HG03571 (cell line): ENCODE measurements around the gene PCDHB9.
"Not testable (repeated sequence)": the region's sequence is repeated elsewhere in the genome, so short reads cannot be mapped to it uniquely, and the experiment has no call there.

Experiments used
- ATAC-seq: cut with Tn5 transposase; IDR thresholded peaks from one replicate; pipeline ENCODE4 v1.9.1; 2021; ENCODE audit not compliant: unreplicated experiment

PCDHB9 gene

DNA sequence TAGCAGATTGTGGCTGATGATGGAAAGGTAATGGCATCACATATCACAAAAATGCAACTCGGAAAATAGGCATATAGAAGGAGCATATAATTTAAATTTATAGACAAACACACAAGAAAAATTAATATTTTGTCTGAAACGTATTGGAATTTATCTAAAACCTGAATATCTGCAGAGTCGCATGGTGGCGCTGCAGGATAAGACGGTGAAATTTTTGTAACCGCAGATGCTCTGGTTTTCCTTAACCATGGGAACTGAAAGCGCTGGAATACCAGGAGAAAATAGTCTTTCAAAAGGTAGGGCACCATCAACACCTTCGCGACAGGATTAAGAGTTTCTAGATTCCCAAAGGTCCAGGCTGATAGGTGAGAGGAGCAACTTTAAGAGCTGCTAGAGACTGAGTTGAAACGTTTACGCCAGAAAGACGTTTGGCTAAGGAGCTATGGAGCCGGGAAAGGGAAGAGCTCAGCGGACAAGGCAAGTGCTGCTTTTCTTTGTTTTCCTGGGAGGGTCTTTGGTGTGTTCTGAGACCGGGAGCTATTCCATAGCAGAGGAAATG, 47.2 kb downstream of the PCDHB9 start:
- no peak for ATAC-seq

GRCh38 chr5:141235922-141236321, 49.0 kb downstream of the PCDHB9 start:
- ATAC-seq = not testable (repeated sequence)

DNA sequence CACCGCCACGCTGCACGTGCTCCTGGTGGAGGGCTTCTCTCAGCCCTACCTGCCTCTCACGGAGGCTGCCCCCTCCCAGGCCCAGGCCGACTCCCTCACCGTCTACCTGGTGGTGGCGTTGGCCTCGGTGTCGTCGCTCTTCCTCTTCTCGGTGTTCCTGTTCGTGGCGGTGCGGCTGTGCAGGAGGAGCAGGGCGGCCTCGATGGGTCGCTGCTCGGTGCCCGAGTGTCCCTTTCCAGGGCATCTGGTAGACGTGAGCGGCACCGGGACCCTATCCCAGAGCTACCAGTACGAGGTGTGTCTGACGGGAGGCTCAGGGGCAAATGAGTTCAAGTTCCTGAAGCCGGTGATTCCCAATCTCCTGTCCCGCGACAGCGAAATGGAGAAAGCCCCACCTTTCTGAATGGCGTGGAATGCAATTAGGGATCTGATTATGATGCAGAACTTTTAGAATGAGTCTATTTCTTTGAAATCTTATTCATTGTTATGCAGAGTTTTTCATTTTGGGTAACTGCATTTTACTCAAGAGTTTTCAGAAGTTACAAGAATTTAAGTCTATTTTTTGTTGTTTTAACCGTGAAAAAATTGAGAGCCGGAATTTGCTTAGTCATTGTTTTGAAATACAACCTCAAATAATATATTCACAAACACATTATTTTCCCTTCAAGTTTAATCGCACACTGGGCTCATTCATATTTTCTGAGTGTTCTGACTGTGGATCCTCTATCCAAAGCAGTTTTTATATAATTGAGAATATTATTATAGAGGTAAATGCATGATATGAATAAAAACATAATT, 49.8 kb downstream of the PCDHB9 start:
- no peak for ATAC-seq
